Endothelial cell of umbilical vein (primary cell): ENCODE data around the gene CACNA2D1. TPM values are rescaled to one million over a fixed set of nuclear protein-coding genes. Genes with fewer than 3 reads are reported as not detected.

Experiments used
- BruUV-seq: library from RNA; stranded (reverse); fragments of 400-500 nt; replicated peaks from 2 replicates; lab custom pipeline; 2021; lab: Mats Ljungman, UMichigan
- CTCF ChIA-PET: fragments of 300-600, 350-600 bp; sonication (Branson Sonifier 250); formaldehyde crosslinking; loops from one replicate; lab custom pipeline; 2021; ENCODE audit warnings: antibody characterized with exemption, inconsistent platforms; lab: Charles Lee
- POLR2A ChIA-PET: fragments of 300-600, 350-600 bp; sonication (Branson Sonifier 250); formaldehyde crosslinking; loops from one replicate; lab custom pipeline; 2021; ENCODE audit warnings: antibody characterized with exemption, inconsistent platforms; lab: Charles Lee
- DNase-seq: peaks from one replicate; pipeline ENCODE4 v3.0.0-alpha.2; 2011; ENCODE audit warnings: low read depth, low spot score
- FAIRE-seq: peaks from 2 replicates; lab custom pipeline; 2011; peaks lifted over from hg19 to GRCh38; lab: Jason Lieb, UNC
- H2AFZ ChIP-seq: 2 replicates; pipeline ENCODE4 v1.6.0; 2012; ENCODE audit warnings: low read depth, low read length, control low read depth, inconsistent platforms
- H3K27ac ChIP-seq: 2 replicates; pipeline ENCODE4 v1.5.1; 2011; ENCODE audit warnings: low read depth, mild to moderate bottlenecking, control low read depth, low read length, moderate library complexity; ENCODE audit not compliant: insufficient read depth
- H3K27me3 ChIP-seq, 2 experiments: 2 replicates each; pipeline versions ENCODE4 v1.6.0 to v1.6.1; 2011; ENCODE audit warnings: low read length in 2 of 2, mixed read lengths in 1 of 2; ENCODE audit not compliant: control insufficient read depth in 2 of 2, insufficient read depth in 2 of 2
- H3K36me3 ChIP-seq, 2 experiments: 2 replicates in 1 of 2; 3 replicates in 1 of 2; pipeline ENCODE4 v1.5.1; 2011; ENCODE audit warnings: low read length in 2 of 2, mild to moderate bottlenecking in 1 of 2, moderate library complexity in 1 of 2; ENCODE audit not compliant: control insufficient read depth in 2 of 2, insufficient read depth in 2 of 2; ENCODE audit errors: extremely low read depth in 1 of 2
- H3K4me1 ChIP-seq: 3 replicates; pipeline ENCODE4 v1.5.1; 2011; ENCODE audit warnings: mild to moderate bottlenecking, low read length; ENCODE audit not compliant: control insufficient read depth, insufficient read depth; ENCODE audit errors: extremely low read depth
- H3K4me2 ChIP-seq: 2 replicates; pipeline ENCODE4 v1.6.1; 2011; ENCODE audit warnings: low read length, control low read depth, mixed read lengths; ENCODE audit not compliant: insufficient read depth
- H3K4me3 ChIP-seq, 3 experiments: fragments of 200-600 bp in 1 of 3; sonication (generic), shearing (Covaris generic) in 1 of 3; replicated peaks in 1 of 3; 2 replicates each; pipeline ENCODE4 v1.5.1; 2011 to 2016; ENCODE audit warnings: control low read depth in 3 of 3, low read length in 3 of 3, mild to moderate bottlenecking in 2 of 3, inconsistent platforms in 1 of 3, low read depth in 1 of 3, moderate library complexity in 1 of 3; ENCODE audit not compliant: insufficient read depth in 1 of 3
- H3K79me2 ChIP-seq: 2 replicates; pipeline ENCODE4 v1.6.0; 2012; ENCODE audit warnings: low read length, inconsistent platforms; ENCODE audit not compliant: control insufficient read depth, insufficient read depth
- H3K9ac ChIP-seq: replicated peaks from 2 replicates; pipeline ENCODE3; 2011; ENCODE audit warnings: low read length, control low read depth; ENCODE audit not compliant: insufficient read depth; ENCODE audit errors: extremely low read depth
- H3K9me1 ChIP-seq: replicated peaks from 3 replicates; pipeline ENCODE4 v1.6.0; 2011; ENCODE audit warnings: mild to moderate bottlenecking, low read length; ENCODE audit not compliant: control insufficient read depth, insufficient read depth; ENCODE audit errors: extremely low read depth
- H3K9me3 ChIP-seq: replicated peaks from 2 replicates; pipeline ENCODE4 v1.5.1; 2012; ENCODE audit warnings: low read length, inconsistent platforms; ENCODE audit not compliant: control insufficient read depth, insufficient read depth
- H4K20me1 ChIP-seq: replicated peaks from 2 replicates; pipeline ENCODE3; 2011; ENCODE audit warnings: mild to moderate bottlenecking, low read length; ENCODE audit not compliant: control insufficient read depth, insufficient read depth; ENCODE audit errors: extremely low read depth
- CTCF ChIP-seq, 2 donors: IDR thresholded peaks; 1 replicate in 1 of 2; 2 replicates in 1 of 2; pipeline ENCODE4 v1.5.1; 2011; ENCODE audit warnings: low read length in 2 of 2, mild to moderate bottlenecking in 2 of 2, moderate library complexity in 2 of 2, control low read depth in 1 of 2, inconsistent platforms in 1 of 2, low read depth in 1 of 2; ENCODE audit not compliant: insufficient read depth in 1 of 2; ENCODE audit errors: extremely low read depth in 1 of 2
- EZH2 ChIP-seq: IDR thresholded peaks from 2 replicates; pipeline ENCODE4 v1.6.1; 2012; ENCODE audit warnings: borderline replicate concordance, low read depth, mild to moderate bottlenecking, moderate library complexity, low read length, inconsistent platforms; ENCODE audit not compliant: severe bottlenecking
- GATA2 ChIP-seq: IDR thresholded peaks from 2 replicates; pipeline ENCODE4 v1.7.0; 2011; ENCODE audit warnings: low read depth, mild to moderate bottlenecking, moderate library complexity, mixed read lengths, low read length; ENCODE audit not compliant: insufficient read length, insufficient read depth
- JUN ChIP-seq: IDR thresholded peaks from 2 replicates; pipeline ENCODE4 v1.6.1; 2011; ENCODE audit warnings: borderline replicate concordance, low read depth; ENCODE audit not compliant: insufficient read length, insufficient read depth
- MAX ChIP-seq: IDR thresholded peaks from 2 replicates; pipeline ENCODE4 v1.6.1; 2011; ENCODE audit not compliant: insufficient read depth, insufficient read length
- MYC ChIP-seq: IDR thresholded peaks from one replicate; pipeline ENCODE4 v1.6.1; 2011; ENCODE audit warnings: mild to moderate bottlenecking, low read depth, low read length
- POLR2A ChIP-seq: IDR thresholded peaks from 2 replicates; pipeline ENCODE4 v1.6.1; 2012; ENCODE audit warnings: low read depth, mild to moderate bottlenecking, control low read depth, low read length
- POLR2AphosphoS5 ChIP-seq: IDR thresholded peaks from 2 replicates; pipeline ENCODE4 v1.6.1; 2012; ENCODE audit warnings: low read depth, mild to moderate bottlenecking, control low read depth, low read length, moderate library complexity; ENCODE audit not compliant: insufficient read depth
- dilution Hi-C: fragments of 300-500 bp; cut with MboI; formaldehyde crosslinking; loops from one replicate; pipeline ENCODE4 v1.15.0; 2019; ENCODE audit warnings: low sequenced_read_pairs; ENCODE audit not compliant: extremely low pct_ligation_motif_present
- intact Hi-C: fragments of 100-400 bp; cut with micrococcal nuclease; formaldehyde crosslinking; loops from one replicate; pipeline ENCODE4 v1.10.0; 2022
- polyA plus RNA-seq, 4 experiments: library from polyadenylated mRNA; depleted of rRNA in 3 of 4; stranded (reverse) in 3 of 4; unstranded in 1 of 4; fragments of >200 nt; gene quantifications; 2 replicates each; pipeline versions ENCODE4 v1.2.1 to v1.2.3, GENCODE V29; 2011 to 2012; ENCODE audit warnings: missing spikeins in 1 of 4
- total RNA-seq: library from RNA; stranded (reverse); gene quantifications from 2 replicates; pipeline ENCODE4 v1.2.3, GENCODE V29; 2021

Gene CACNA2D1
- total and polyA plus RNA-seq, 2 donors (not counting 3 experiments of a cell fraction or from before 2014, with no cell fraction given), result 4.1 to 38.6 TPM

- no peak overlapping the region for H3K27ac ChIP-seq
- dilution Hi-C loops (no loop called here), intact Hi-C loops (no loop called here)
- TF ChIP-seq POLR2A (no peak), GATA2 (no peak), MYC (no peak), MAX (no peak)
- H3K27me3 ChIP-seq, result no peaks in the 10 kb centered on the region
- no peaks in the 10 kb centered on the region for H3K36me3 ChIP-seq
- BruUV-seq, result no TSS peak
- no peak overlapping the region for H3K4me3 ChIP-seq
- H4K20me1 ChIP-seq, result no peaks in the 10 kb centered on the region
- H3K4me1 ChIP-seq, result peaks cover 13% of the 10 kb centered on the region
- no peak overlapping the region for H3K4me2 ChIP-seq
- POLR2A ChIA-PET, result no interaction called here
- H3K79me2 ChIP-seq, result peaks cover 4% of the 10 kb centered on the region
- H3K9ac ChIP-seq, result no peak overlapping the region
- DNase-seq (no peak), FAIRE-seq (no peak)
- no peaks in the 10 kb centered on the region for H3K9me3 ChIP-seq
- no peak overlapping the region for H2AFZ ChIP-seq
- CTCF ChIA-PET, result interaction anchor here (1.8 kb wide), 1 partner anchor 402 kb away, joined by 4 read pairs; no protein-coding TSS in a partner anchor
- H3K9me1 ChIP-seq, result no peaks in the 10 kb centered on the region
These were observed 3.3 kb upstream of the CACNA2D1 start for GRCh38 chr7:82446897-82447296.

GRCh38 chr7:82445271-82445670 lies 1.7 kb upstream of the CACNA2D1 start:
- peaks cover 19% of the 10 kb centered on the region for H3K4me1 ChIP-seq
- dilution Hi-C loops, result no loop called here
- intact Hi-C loops, result loop anchor here (2.0 kb wide), 1 partner anchor 160 kb away; no protein-coding TSS in a partner anchor
- no peak for FAIRE-seq
- H2AFZ ChIP-seq, result no peak overlapping the region
- ChIA-PET CTCF (interaction anchor here (0.7 to 2.1 kb wide), 2 partner anchors 8 to 211 kb away, joined by 3 to 10 read pairs; no protein-coding TSS in a partner anchor), POLR2A (no interaction called here)
- H3K4me2 ChIP-seq, result no peak overlapping the region
- H3K27ac ChIP-seq, result no peak overlapping the region
- no peak overlapping the region for H3K4me3 ChIP-seq
- no peaks in the 10 kb centered on the region for H3K27me3 ChIP-seq
- no TSS peak for BruUV-seq
- H3K79me2 ChIP-seq, result peaks cover 8% of the 10 kb centered on the region
- no peak for TF ChIP-seq MAX
- no peak for TF ChIP-seq JUN
- TF ChIP-seq CTCF (IDR thresholded peaks at IDR 0.05; ENCODE audit: extremely low read depth in 1 of 2, insufficient read depth in 1 of 2, low read depth in 1 of 2, low read length in 2 of 2), result no peak
- no peak for TF ChIP-seq POLR2AphosphoS5
- no peak for TF ChIP-seq GATA2
- no peak for TF ChIP-seq EZH2
- no peak for TF ChIP-seq MYC
- no peaks in the 10 kb centered on the region for H3K9me1 ChIP-seq
- H3K9ac ChIP-seq, result no peak overlapping the region
- DNase-seq, result no peak
- H3K36me3 ChIP-seq, result no peaks in the 10 kb centered on the region
- H3K9me3 ChIP-seq, result no peaks in the 10 kb centered on the region
- H4K20me1 ChIP-seq, result no peaks in the 10 kb centered on the region
